ENCODE data around the gene PATL1. TPM values are rescaled to one million over a fixed set of nuclear protein-coding genes. Genes with fewer than 3 reads are reported as not detected.

Gene PATL1
- total and polyA plus RNA-seq, 12 donors = 9.0 to 30.4 (median 24.5) TPM

DNA sequence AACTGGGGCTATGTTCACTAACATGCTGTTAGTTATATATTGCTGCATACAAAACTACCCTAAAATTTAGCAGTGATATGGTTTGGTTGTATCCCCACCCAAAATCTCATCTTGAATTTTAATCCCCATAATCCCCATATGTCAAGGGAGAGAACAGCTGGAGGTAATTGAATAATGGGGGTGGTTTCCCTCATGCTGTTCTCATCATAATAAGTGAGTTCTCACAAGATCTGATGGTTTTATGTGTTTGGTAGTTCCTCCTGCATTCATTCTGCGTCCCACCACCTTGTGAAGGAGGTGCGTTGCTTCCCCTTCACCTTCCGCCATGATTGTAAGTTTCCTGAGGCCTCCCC is 10.0 kb upstream of the PATL1 start:
- Histone ChIP-seq H3K27me3 (peaks cover 0 to 6% (median 0%) of the 10 kb centered on the region in 7 donors), H3K27ac (no peak overlapping the region), H3K36me3 (no peaks in the 10 kb centered on the region), H3K4me1 (no peaks in the 10 kb centered on the region), H3K9me3 (no peaks in the 10 kb centered on the region), H3K4me3 (no peak overlapping the region)
- intact Hi-C loops (cut with DNase I) = loop anchor here in 3 of 10 donors (5.0 to 10.0 kb wide), 3 partner anchors 134 to 504 kb away; partner anchors contain the start of gene DTX4 (in 1 of the 3)
- TF ChIP-seq, protein P1, sequence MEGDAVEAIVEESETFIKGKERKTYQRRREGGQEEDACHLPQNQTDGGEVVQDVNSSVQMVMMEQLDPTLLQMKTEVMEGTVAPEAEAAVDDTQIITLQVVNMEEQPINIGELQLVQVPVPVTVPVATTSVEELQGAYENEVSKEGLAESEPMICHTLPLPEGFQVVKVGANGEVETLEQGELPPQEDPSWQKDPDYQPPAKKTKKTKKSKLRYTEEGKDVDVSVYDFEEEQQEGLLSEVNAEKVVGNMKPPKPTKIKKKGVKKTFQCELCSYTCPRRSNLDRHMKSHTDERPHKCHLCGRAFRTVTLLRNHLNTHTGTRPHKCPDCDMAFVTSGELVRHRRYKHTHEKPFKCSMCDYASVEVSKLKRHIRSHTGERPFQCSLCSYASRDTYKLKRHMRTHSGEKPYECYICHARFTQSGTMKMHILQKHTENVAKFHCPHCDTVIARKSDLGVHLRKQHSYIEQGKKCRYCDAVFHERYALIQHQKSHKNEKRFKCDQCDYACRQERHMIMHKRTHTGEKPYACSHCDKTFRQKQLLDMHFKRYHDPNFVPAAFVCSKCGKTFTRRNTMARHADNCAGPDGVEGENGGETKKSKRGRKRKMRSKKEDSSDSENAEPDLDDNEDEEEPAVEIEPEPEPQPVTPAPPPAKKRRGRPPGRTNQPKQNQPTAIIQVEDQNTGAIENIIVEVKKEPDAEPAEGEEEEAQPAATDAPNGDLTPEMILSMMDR (IDR thresholded peaks at IDR 0.05) = no peak
- DNase-seq (no peak), ATAC-seq (no peak)
- 91 to 97% methylated on average over 3 of the region's 3 CpGs for WGBS, 2 donors

DNA sequence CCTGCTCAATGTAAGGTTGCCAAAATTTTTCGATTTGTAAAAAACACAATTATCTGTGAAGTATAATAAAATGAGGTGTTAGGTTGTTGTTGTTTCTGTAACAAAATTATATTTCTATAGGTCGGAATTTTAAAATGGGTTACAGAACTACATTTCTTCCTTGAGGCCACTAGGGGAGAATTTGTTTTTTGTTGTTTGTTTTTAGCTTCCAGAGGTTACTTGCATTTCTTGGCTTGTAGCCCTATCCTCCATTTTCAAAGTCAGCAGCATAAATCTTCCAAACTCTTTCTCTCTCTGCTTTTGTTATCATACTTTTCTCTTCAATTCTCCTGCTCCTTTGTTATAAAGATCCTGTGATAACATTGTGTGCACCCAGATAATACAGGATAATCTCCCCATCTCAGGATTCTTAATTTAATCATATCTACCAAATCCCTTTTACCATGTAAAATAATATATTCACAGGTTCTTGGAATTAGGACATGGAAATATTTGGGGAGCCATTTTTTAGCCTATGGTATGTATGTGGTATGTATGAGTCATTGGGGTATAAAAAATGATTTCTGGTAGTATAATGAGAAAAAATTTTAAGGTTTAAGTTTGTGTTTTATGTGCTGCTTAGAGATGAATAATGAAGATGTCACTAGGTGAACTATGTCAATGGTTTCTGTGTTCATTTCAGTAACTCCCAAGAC is 9.4 kb upstream of the PATL1 start:
- H3K4me1 ChIP-seq = no peaks in the 10 kb centered on the region
- TF ChIP-seq, protein P1 (IDR thresholded peaks at IDR 0.05) = no peak
- ATAC-seq = no peak
- H3K4me3 ChIP-seq = no peak overlapping the region
- H3K36me3 ChIP-seq = no peaks in the 10 kb centered on the region
- intact Hi-C loops (cut with DNase I) = loop anchor here in 3 of 10 donors (5.0 to 10.0 kb wide), 3 partner anchors 133 to 503 kb away; partner anchors contain the start of gene DTX4 (in 1 of the 3)
- H3K27me3 ChIP-seq = peaks cover 0 to 6% (median 0%) of the 10 kb centered on the region in 7 donors
- DNase-seq = no peak
- H3K9me3 ChIP-seq = no peaks in the 10 kb centered on the region
- H3K27ac ChIP-seq = no peak overlapping the region
- WGBS, 2 donors = 91 to 98% methylated on average over 2 of the region's 2 CpGs

DNA sequence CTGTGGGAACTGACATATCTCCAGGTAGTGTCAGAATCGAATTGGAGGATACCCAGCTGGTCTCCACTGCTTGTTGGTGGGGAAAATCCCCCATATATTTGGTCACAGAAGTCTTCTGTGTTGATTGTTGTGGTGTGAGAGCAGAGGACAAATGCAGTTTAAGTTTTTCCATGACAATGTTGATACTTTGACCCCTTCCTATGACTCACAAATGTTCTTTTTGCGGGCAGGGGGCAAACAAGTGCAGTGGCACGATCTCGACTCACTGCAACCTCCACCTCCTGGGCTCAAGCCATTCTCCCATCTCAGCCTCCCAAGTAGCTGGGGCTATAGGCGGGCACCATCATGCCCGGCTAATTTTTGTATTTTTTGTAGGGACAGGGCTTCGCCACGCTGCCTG is 7.4 kb upstream of the PATL1 start:
- H3K27me3 ChIP-seq = no peaks in the 10 kb centered on the region
- intact Hi-C loops (cut with DNase I) = loop anchor here in 3 of 10 donors (5.0 to 10.0 kb wide), 3 partner anchors 131 to 501 kb away; partner anchors contain the start of gene DTX4 (in 1 of the 3)
- no peaks in the 10 kb centered on the region for H3K4me1 ChIP-seq
- no peaks in the 10 kb centered on the region for H3K36me3 ChIP-seq
- no peak overlapping the region for H3K27ac ChIP-seq
- H3K4me3 ChIP-seq = no peak overlapping the region
- WGBS, 2 donors = 85 to 86% methylated on average over 8 of the region's 8 CpGs
- no peaks in the 10 kb centered on the region for H3K9me3 ChIP-seq
- TF ChIP-seq, protein P1 (IDR thresholded peaks at IDR 0.05) = no peak
- no peak for ATAC-seq
- no peak for DNase-seq

DNA sequence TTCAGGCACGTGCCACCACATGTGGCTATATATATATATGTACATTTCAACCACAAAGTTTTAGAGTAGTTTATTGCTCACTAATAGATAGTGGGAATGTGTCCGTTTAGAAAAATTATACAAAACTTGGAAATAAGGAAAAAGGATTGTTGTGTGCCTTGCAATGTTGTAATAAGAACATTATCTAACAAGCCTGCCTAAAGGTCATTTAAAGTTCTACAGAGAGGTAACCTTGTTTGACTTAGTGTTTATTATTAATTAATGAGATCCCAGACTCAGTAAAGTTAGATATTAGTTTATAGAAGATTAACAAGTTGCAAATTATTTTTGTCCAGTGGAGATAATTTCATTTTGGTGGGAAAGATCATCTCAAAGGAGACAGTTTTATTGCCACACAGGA is 5.5 kb upstream of the PATL1 start:
- Histone ChIP-seq H3K4me1 (peaks cover 0 to 11% (median 6%) of the 10 kb centered on the region in 9 donors), H3K9me3 (no peaks in the 10 kb centered on the region), H3K4me3 (no peak overlapping the region), H3K27ac (no peak overlapping the region), H3K36me3 (no peaks in the 10 kb centered on the region), H3K27me3 (no peaks in the 10 kb centered on the region)
- TF ChIP-seq, protein P1 (IDR thresholded peaks at IDR 0.05) = no peak
- no peak for ATAC-seq
- no peak for DNase-seq
- intact Hi-C loops (cut with DNase I) = loop anchor here in 5 of 10 donors (5.0 to 10.0 kb wide), 4 partner anchors 127 to 499 kb away; partner anchors contain the start of gene DTX4 (in 1 of the 5)
- WGBS, 2 donors = 75 to 77% methylated on average over 2 of the region's 2 CpGs
